Loucy (cell line): ENCODE results near the gene SMCHD1.

ENCODE experiments used
- CTCF ChIP-seq: fragments of 200-600 bp; sonication (generic); conservative IDR thresholded peaks from 2 replicates; pipeline ENCODE4 v1.5.1; 2014; ENCODE audit warnings: mild to moderate bottlenecking, antibody characterized with exemption, low read length
- EZH2phosphoT487 ChIP-seq: fragments of 200-600 bp; IDR thresholded peaks from 2 replicates; pipeline ENCODE4 v1.6.1; 2018; ENCODE audit warnings: antibody characterized with exemption, mild to moderate bottlenecking, moderate library complexity, borderline replicate concordance

GRCh38 chr18:2843146-2843545 is 187.6 kb downstream of the SMCHD1 start:
- TF ChIP-seq CTCF, result no peak
- TF ChIP-seq EZH2phosphoT487, result no peak
